Muscle of leg (tissue), 11 donors: ENCODE measurements around the gene TRIM5. TPM values are rescaled to one million over a fixed set of nuclear protein-coding genes. Genes with fewer than 3 reads are reported as not detected.
A peak's percentile ranks its signal among the peaks of the same experiment; 100 is the strongest.
"Not testable (repeated sequence)": the region's sequence is repeated elsewhere in the genome, so short reads cannot be mapped to it uniquely, and the experiment has no call there.

ENCODE experiments used
- DNase-seq: peaks from one replicate; pipeline ENCODE4 v3.0.0; 2013
- H3K27ac ChIP-seq: one replicate; pipeline ENCODE4 v1.5.1; 2013; ENCODE audit warnings: mild to moderate bottlenecking, low read length, control low read depth
- H3K27me3 ChIP-seq: one replicate; pipeline ENCODE4 v1.6.1; 2013; ENCODE audit warnings: low read length; ENCODE audit not compliant: control insufficient read depth, insufficient read depth
- H3K36me3 ChIP-seq: one replicate; pipeline ENCODE4 v1.6.1; 2013; ENCODE audit warnings: low read length; ENCODE audit not compliant: control insufficient read depth, insufficient read depth
- H3K4me1 ChIP-seq: one replicate; pipeline ENCODE4 v1.6.1; 2013; ENCODE audit warnings: low read length; ENCODE audit not compliant: control insufficient read depth, insufficient read depth
- H3K4me3 ChIP-seq: one replicate; pipeline ENCODE4 v1.5.1; 2013; ENCODE audit warnings: low read length, control low read depth
- H3K9me3 ChIP-seq: replicated peaks from 2 replicates; pipeline ENCODE4 v1.6.1; 2013; ENCODE audit warnings: low read depth, low read length; ENCODE audit not compliant: control insufficient read depth
- WGBS: methylation state at CpG from one replicate; pipeline ENCODE4 v1.1.5; 2013; ENCODE audit warnings: missing lambda C conversion rate; ENCODE audit not compliant: insufficient coverage; 5-methylcytosine and 5-hydroxymethylcytosine counted together
- polyA plus RNA-seq, 8 donors: library from polyadenylated mRNA; unstranded; fragments of 120-200 nt; gene quantifications; one replicate each; pipeline versions ENCODE4 v1.2.1 to v1.2.3, GENCODE V29; 2013; ENCODE audit warnings: inconsistent platforms in 1 of 8, low replicate concordance in 1 of 8; ENCODE audit not compliant: insufficient read length in 8 of 8, insufficient read depth in 1 of 8
- total RNA-seq: library from RNA; stranded (reverse); fragments of 120-200 nt; gene quantifications from one replicate; pipeline ENCODE4 v1.2.4, GENCODE V29; 2013

Gene TRIM5
- total and polyA plus RNA-seq, 9 donors: 11.4 to 18.6 (median 13.8) TPM

GRCh38 chr11:5703741-5704536 is 19.1 kb upstream of the TRIM5 start:
- Histone ChIP-seq H3K9me3 (no peaks in the 10 kb centered on the region), H3K4me3 (no peak overlapping the region), H3K36me3 (peaks cover 5% of the 10 kb centered on the region), H3K27me3 (no peaks in the 10 kb centered on the region), H3K4me1 (no peaks in the 10 kb centered on the region), H3K27ac (no peak overlapping the region)
- DNase-seq: no peak
- WGBS: no CpG with 5 or more reads among the region's 2 CpGs

- Histone ChIP-seq H3K36me3 (peaks cover 9% of the 10 kb centered on the region), H3K4me3 (no peak overlapping the region), H3K9me3 (no peaks in the 10 kb centered on the region), H3K27ac (no peak overlapping the region), H3K27me3 (no peaks in the 10 kb centered on the region), H3K4me1 (no peaks in the 10 kb centered on the region)
- no peak for DNase-seq
- WGBS: no CpG with 5 or more reads among the region's 3 CpGs
Observed at GRCh38 chr11:5701055-5701577, 16.2 kb upstream of the TRIM5 start.

DNA sequence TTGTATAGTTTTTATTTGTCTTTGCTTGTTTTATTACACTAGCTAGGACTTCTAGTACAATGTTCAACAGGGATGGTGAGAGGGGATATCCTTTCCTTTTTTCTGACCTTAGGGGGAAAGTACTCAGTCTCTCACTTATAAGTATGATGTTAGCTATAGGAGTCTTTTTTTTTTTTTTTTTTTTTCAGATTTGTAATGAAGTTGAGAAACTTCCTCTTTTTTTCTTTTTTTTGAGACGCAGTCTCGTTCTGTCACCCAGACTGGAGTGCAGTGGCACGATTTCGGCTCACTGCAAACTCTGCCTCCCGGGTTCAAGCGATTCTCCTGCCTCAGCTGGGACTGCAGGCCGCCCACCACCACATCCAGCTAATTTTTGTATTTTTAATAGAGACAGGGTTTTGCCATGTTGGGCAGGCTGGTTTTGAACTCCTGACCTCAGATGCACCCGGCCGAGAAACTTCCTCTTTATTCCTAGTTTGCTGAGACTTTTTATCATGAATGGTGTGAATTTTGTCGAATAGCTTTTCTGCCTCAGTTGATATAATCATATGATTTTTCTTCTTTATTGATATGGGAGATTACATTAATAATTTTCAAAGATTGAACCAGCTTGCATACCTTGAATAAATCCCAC is 15.7 kb upstream of the TRIM5 start:
- Histone ChIP-seq H3K4me3 (no peak overlapping the region), H3K4me1 (no peaks in the 10 kb centered on the region), H3K9me3 (no peaks in the 10 kb centered on the region), H3K27me3 (no peaks in the 10 kb centered on the region), H3K36me3 (peaks cover 9% of the 10 kb centered on the region), H3K27ac (no peak overlapping the region)
- WGBS: 90% methylated on average over 2 of the region's 10 CpGs
- no peak for DNase-seq

DNA sequence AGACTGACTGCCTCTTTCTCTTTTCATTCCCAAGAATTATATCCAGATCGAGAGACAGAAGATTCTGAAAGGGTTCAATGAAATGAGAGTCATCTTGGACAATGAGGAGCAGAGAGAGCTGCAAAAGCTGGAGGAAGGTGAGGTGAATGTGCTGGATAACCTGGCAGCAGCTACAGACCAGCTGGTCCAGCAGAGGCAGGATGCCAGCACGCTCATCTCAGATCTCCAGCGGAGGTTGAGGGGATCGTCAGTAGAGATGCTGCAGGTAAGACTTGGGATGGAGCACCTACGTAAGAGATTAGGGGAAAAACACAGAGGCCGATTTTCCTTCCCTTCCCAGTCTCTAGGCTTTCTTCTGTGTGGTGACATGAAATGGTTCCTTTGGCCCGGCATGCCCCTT is 13.4 kb upstream of the TRIM5 start:
- Histone ChIP-seq H3K4me3 (no peak overlapping the region), H3K4me1 (no peaks in the 10 kb centered on the region), H3K9me3 (no peaks in the 10 kb centered on the region), H3K27ac (no peak overlapping the region), H3K36me3 (peaks cover 9% of the 10 kb centered on the region), H3K27me3 (no peaks in the 10 kb centered on the region)
- WGBS: 40% methylated on average over 1 of the region's 7 CpGs
- DNase-seq: no peak

DNA sequence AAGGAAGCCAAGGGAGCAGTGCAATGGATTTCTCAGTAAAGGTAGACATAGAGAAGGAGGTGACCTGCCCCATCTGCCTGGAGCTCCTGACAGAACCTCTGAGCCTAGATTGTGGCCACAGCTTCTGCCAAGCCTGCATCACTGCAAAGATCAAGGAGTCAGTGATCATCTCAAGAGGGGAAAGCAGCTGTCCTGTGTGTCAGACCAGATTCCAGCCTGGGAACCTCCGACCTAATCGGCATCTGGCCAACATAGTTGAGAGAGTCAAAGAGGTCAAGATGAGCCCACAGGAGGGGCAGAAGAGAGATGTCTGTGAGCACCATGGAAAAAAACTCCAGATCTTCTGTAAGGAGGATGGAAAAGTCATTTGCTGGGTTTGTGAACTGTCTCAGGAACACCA is 11.3 kb upstream of the TRIM5 start:
- Histone ChIP-seq H3K4me3 (no peak overlapping the region), H3K9me3 (no peaks in the 10 kb centered on the region), H3K4me1 (no peaks in the 10 kb centered on the region), H3K27me3 (no peaks in the 10 kb centered on the region), H3K27ac (no peak overlapping the region), H3K36me3 (peaks cover 9% of the 10 kb centered on the region)
- no peak for DNase-seq
- WGBS: 63% methylated on average over 2 of the region's 2 CpGs

GRCh38 chr11:5695580-5695979 is 10.7 kb upstream of the TRIM5 start:
- Histone ChIP-seq H3K9me3 (no peaks in the 10 kb centered on the region), H3K27me3 (no peaks in the 10 kb centered on the region), H3K27ac (no peak overlapping the region), H3K4me1 (peaks cover 3% of the 10 kb centered on the region), H3K4me3 (no peak overlapping the region), H3K36me3 (peaks cover 9% of the 10 kb centered on the region)
- DNase-seq: no peak
- 75% methylated on average over 1 of the region's 1 CpG for whole genome bisulfite sequencing

DNA sequence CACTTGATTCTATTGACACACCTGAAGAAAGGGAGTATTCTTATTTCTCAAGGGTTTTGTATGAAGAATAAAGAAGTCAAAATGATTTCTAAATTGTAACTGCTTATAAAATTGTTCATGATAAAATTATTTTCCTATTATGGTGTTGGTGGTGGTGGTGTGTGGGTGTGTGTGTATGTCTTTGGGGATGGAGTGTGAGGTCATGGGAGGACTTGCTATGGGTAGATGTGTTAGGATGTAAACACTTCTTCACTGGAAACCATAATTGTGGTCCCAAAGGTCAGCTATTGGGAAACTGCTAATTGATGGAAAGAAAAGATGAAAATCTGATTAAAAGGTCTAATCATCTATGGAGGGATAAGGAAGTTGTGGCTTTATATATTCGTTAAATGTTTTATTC is 9.8 kb upstream of the TRIM5 start:
- Histone ChIP-seq H3K36me3 (peaks cover 9% of the 10 kb centered on the region), H3K4me1 (peaks cover 3% of the 10 kb centered on the region), H3K4me3 (no peak overlapping the region), H3K27me3 (no peaks in the 10 kb centered on the region), H3K27ac (no peak overlapping the region), H3K9me3 (no peaks in the 10 kb centered on the region)
- WGBS: no CpG with 5 or more reads among the region's 1 CpG
- DNase-seq: no peak

DNA sequence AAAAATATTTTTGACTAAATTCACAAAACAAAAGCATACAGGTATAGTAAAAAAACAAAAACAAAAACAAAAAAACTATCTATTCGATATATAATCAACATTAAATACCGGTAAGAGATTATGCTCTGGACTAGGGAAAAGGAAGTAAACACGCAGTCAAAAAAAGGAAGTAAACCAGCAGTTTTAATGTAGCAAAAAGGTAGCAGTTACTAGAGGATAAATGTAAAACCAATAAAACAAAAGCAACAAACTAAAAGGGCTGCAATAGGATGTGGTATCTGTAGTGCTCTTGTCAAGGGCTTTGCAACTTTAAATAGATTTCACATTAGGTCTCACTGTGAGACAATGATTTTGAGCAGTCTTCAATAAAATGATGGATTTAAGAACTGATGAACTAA is 7.1 kb upstream of the TRIM5 start:
- no peak overlapping the region for H3K4me3 ChIP-seq
- H3K27me3 ChIP-seq: no peaks in the 10 kb centered on the region
- no peak overlapping the region for H3K27ac ChIP-seq
- H3K9me3 ChIP-seq: no peaks in the 10 kb centered on the region
- no peak for DNase-seq
- WGBS: no CpG with 5 or more reads among the region's 3 CpGs
- peaks cover 3% of the 10 kb centered on the region for H3K4me1 ChIP-seq
- peaks cover 5% of the 10 kb centered on the region for H3K36me3 ChIP-seq

DNA sequence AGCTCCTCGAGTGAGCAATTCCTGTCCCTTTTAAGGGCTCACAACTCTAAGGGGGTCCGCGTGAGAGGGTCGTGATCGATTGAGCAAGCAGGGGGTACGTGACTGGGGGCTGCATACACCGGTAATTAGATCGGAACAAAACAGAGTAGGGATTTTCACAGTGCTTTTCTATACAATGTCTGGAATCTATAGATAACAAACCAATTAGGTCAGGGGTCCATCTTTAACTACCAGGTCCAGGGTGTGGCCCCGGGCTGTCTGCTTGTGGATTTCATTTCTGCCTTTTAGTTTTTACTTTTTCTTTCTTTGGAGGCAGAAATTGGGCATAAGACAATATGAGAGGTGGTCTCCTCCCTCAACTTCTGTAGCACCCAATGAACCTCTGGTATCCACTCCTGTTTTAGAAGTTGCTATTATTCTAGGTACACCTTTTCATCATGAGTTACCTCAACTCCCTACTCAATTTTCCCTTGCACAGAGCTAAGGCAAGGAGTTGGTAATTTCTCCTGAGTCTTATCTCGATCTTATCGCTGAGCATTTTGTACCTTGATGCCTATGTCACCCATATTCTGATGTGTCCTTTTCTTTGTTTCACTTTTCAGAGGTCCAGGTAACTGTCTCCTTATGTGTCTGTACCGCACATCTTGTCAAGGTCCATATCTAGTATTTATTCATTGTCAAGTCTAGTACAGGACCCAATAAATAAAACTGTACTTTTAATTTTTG is 6.5 kb upstream of the TRIM5 start:
- H3K9me3 ChIP-seq, H3K36me3 ChIP-seq, H3K27ac ChIP-seq, H3K4me1 ChIP-seq, H3K27me3 ChIP-seq, DNase-seq: not testable (repeated sequence)
- WGBS: no CpG with 5 or more reads among the region's 12 CpGs
- peak overlapping the region; percentile 52 for H3K4me3 ChIP-seq

GRCh38 chr11:5690736-5691135 is 5.9 kb upstream of the TRIM5 start:
- Histone ChIP-seq H3K9me3 (no peaks in the 10 kb centered on the region), H3K27ac (peak overlapping the region; percentile 0), H3K36me3 (no peaks in the 10 kb centered on the region), H3K4me1 (peaks cover 3% of the 10 kb centered on the region), H3K27me3 (no peaks in the 10 kb centered on the region), H3K4me3 (peak overlapping the region; percentile 52)
- DNase-seq: peak; percentile 20
- 96% methylated on average over 4 of the region's 5 CpGs for WGBS
